ENCODE data around the gene SYNDIG1L.

GRCh38 chr14:74412753-74413152 lies 13.3 kb downstream of the SYNDIG1L start:
- TF ChIP-seq CTCF (conservative IDR thresholded peaks at IDR 0.05 in 1 of 2, IDR thresholded peaks at IDR 0.05 in 1 of 2; ENCODE audit: extremely low read depth in 1 of 2, insufficient read depth in 1 of 2, low read depth in 1 of 2, low read length in 2 of 2) (no peak), EZH2 (IDR thresholded peaks at IDR 0.05; ENCODE audit: borderline replicate concordance, low read length) (no peak)
